SK-N-MC (cell line): ENCODE measurements around the gene ZNF804B.

Experiments used
- DNase-seq: peaks from one replicate; pipeline ENCODE4 v3.0.0-alpha.2; 2011; ENCODE audit warnings: low read depth, low spot score
- H3K27ac ChIP-seq: fragments of 200-600 bp; sonication (generic); 2 replicates; pipeline ENCODE4 v1.5.1; 2016; ENCODE audit warnings: mixed run types
- H3K36me3 ChIP-seq: fragments of 200-600 bp; sonication (generic); 2 replicates; pipeline ENCODE4 v1.6.1; 2017; ENCODE audit warnings: antibody characterized with exemption, low read length, mixed read lengths; ENCODE audit not compliant: insufficient read depth
- H3K4me3 ChIP-seq: fragments of 200-600 bp; sonication (generic); 2 replicates; pipeline ENCODE4 v1.5.1; 2016
- H3K9ac ChIP-seq: fragments of 200-600 bp; sonication (generic); 2 replicates; pipeline ENCODE4 v1.8.0; 2017; ENCODE audit warnings: mixed run types, mixed read lengths; ENCODE audit not compliant: insufficient read length
- H3K9me3 ChIP-seq: fragments of 200-600 bp; sonication (generic); 2 replicates; pipeline ENCODE4 v1.6.1; 2017; ENCODE audit warnings: low read depth, mild to moderate bottlenecking, antibody characterized with exemption, low read length, moderate library complexity, mixed read lengths
- EZH2 ChIP-seq: fragments of 200-600 bp; sonication (generic); IDR thresholded peaks from one replicate; pipeline ENCODE4 v1.6.1; 2017; ENCODE audit warnings: antibody characterized with exemption
- FOXP2 ChIP-seq: optimal IDR thresholded peaks from 2 replicates; pipeline ENCODE3; 2011; ENCODE audit warnings: mild to moderate bottlenecking, moderate library complexity; ENCODE audit not compliant: insufficient read depth; ENCODE audit errors: extremely low read length, control extremely low read depth
- POLR2AphosphoS5 ChIP-seq: IDR thresholded peaks from 2 replicates; pipeline ENCODE4 v1.6.1; 2012; ENCODE audit warnings: mild to moderate bottlenecking, low read depth, low read length, borderline replicate concordance

The ZNF804B gene

DNA sequence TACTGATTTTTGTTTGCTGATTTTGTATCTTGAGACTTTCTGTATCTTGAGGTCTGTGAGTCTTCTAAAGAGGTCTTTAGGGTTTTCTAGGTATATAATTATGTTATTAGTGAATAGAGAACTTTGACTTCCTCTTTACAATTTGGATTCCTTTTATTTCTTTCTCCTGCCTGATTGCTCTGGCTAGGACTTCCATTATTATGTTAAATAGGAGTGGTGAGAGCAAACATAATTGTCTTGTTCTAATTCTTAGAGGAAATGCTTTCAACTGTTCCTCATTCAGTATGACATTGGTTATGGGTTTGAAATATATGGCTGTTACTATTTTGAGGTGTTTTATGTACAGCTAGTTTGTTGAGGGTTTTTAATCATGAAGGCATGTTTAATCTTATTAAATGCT, 344.1 kb downstream of the ZNF804B start:
- no peaks in the 10 kb centered on the region for H3K9me3 ChIP-seq
- no peak for DNase-seq
- H3K36me3 ChIP-seq: no peaks in the 10 kb centered on the region
- no peak overlapping the region for H3K27ac ChIP-seq
- TF ChIP-seq FOXP2 (no peak), EZH2 (no peak), POLR2AphosphoS5 (no peak)
- no peak overlapping the region for H3K4me3 ChIP-seq
- no peak overlapping the region for H3K9ac ChIP-seq

GRCh38 chr7:89104748-89105685, 345.5 kb downstream of the ZNF804B start:
- no peak overlapping the region for H3K9ac ChIP-seq
- H3K36me3 ChIP-seq: no peaks in the 10 kb centered on the region
- H3K4me3 ChIP-seq: no peak overlapping the region
- H3K27ac ChIP-seq: no peak overlapping the region
- no peak for TF ChIP-seq POLR2AphosphoS5
- TF ChIP-seq EZH2: no peak
- no peak for TF ChIP-seq FOXP2
- no peaks in the 10 kb centered on the region for H3K9me3 ChIP-seq
- no peak for DNase-seq

DNA sequence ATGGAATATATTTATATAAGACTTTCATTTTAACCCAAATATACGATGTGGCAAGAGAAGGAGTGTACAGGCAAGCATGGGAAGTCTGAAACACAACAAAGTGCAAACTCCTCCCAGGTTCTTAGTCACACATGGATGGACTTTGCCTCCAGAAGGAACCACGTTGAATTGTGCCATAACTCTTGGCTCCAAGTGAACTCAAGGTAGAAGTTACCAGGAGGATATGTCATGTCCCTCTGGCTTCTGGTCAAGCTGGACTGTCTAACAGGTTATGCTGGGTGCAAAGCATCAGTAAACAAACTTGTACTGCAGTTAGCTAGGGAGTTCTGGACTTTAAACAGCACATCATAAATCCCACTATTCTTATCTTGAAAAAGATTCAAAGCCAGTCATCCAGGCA, 364.4 kb downstream of the ZNF804B start:
- no peak overlapping the region for H3K27ac ChIP-seq
- no peaks in the 10 kb centered on the region for H3K36me3 ChIP-seq
- no peak for TF ChIP-seq FOXP2
- TF ChIP-seq EZH2: no peak
- TF ChIP-seq POLR2AphosphoS5: no peak
- no peaks in the 10 kb centered on the region for H3K9me3 ChIP-seq
- no peak overlapping the region for H3K9ac ChIP-seq
- no peak for DNase-seq
- H3K4me3 ChIP-seq: no peak overlapping the region

DNA sequence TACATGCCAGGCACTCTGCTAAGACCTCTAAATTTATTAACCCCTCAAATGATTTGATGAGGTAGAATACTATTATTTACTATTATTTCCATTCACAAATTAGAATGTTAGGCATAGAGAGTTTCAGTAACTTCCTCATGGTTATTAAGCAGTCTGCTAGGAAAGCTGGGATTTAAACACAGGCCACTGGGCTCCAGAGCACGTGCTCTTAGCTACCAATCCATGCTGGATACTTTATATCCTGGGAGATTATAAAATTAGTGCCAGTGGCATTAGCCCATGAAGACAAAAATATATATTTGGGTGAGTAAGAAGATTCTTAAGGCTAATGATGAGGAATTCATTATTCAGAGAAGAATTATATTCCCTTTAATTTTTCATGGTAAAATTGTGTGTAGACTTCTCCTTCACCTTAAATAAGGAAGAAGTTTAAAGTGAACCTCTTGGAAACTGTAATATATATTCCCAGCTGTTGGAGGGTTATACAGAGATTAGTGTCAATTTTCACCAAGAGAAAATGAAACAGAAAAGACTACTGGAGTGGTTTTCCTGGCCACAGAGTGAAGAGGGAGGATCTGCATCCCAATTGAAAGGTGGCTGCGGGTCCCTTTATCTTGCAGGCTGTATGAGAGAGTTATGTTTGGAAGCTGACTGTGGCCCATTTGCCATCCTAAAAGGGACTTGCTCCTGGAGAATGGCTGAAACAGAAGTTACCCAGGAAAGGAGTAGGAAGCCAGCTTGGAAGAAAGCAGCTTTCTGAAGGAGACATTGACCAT, 370.3 kb downstream of the ZNF804B start:
- H3K4me3 ChIP-seq: no peak overlapping the region
- no peak for DNase-seq
- H3K9me3 ChIP-seq: no peaks in the 10 kb centered on the region
- no peak overlapping the region for H3K27ac ChIP-seq
- H3K36me3 ChIP-seq: no peaks in the 10 kb centered on the region
- TF ChIP-seq EZH2: no peak
- no peak for TF ChIP-seq FOXP2
- TF ChIP-seq POLR2AphosphoS5: no peak
- H3K9ac ChIP-seq: no peak overlapping the region

GRCh38 chr7:89133357-89133756, 373.9 kb downstream of the ZNF804B start:
- DNase-seq: no peak
- H3K27ac ChIP-seq: no peak overlapping the region
- no peaks in the 10 kb centered on the region for H3K9me3 ChIP-seq
- no peak overlapping the region for H3K4me3 ChIP-seq
- TF ChIP-seq EZH2: no peak
- no peak for TF ChIP-seq POLR2AphosphoS5
- no peaks in the 10 kb centered on the region for H3K36me3 ChIP-seq
- no peak overlapping the region for H3K9ac ChIP-seq

- Histone ChIP-seq H3K27ac (no peak overlapping the region), H3K36me3 (no peaks in the 10 kb centered on the region), H3K4me3 (no peak overlapping the region), H3K9me3 (no peaks in the 10 kb centered on the region), H3K9ac (no peak overlapping the region)
- no peak for DNase-seq
- TF ChIP-seq EZH2 (no peak), POLR2AphosphoS5 (no peak), FOXP2 (no peak)
Observed at GRCh38 chr7:89133819-89134218, 374.3 kb downstream of the ZNF804B start.

DNA sequence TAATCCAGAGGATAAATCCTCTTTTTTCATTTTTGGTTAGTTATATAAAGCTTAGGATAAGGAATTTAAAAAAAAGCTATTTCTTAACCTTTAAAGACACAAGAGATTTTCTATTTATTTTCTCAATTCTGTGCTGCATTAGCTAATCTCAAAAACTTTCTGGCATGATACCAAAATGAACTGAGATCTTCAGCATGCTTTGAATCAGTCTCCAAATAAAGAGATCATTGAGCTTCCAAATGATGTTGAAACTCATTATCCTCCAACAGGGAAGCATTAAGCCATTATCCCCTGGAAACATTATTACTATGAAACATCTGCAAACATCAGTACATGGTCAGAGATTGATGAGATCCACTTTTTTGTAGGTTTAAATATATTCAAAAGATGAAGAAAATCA, 386.3 kb downstream of the ZNF804B start:
- no peak for TF ChIP-seq EZH2
- TF ChIP-seq FOXP2: no peak
- no peak for TF ChIP-seq POLR2AphosphoS5
- Histone ChIP-seq H3K9me3 (no peaks in the 10 kb centered on the region), H3K27ac (no peak overlapping the region), H3K36me3 (no peaks in the 10 kb centered on the region), H3K4me3 (no peak overlapping the region), H3K9ac (no peak overlapping the region)
- DNase-seq: no peak

DNA sequence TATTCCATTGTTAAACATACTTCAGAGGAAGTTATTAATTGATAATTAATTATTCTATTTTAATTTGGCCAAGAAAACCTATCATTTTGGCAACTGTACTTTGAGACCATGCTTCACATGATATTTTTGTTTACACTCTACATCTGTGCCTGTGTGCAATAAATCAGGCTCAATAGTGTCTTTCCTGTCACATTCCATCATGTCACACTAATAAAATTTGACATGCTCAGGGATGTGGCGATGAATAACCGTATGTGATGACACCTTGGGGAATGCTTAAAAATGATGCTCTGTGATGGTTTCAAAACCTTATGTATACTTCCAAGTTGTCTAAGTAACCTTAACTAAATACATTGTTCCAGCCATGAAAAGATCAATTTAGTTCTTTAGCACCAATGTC, 400.6 kb downstream of the ZNF804B start:
- no peak overlapping the region for H3K27ac ChIP-seq
- no peaks in the 10 kb centered on the region for H3K36me3 ChIP-seq
- TF ChIP-seq EZH2: no peak
- TF ChIP-seq POLR2AphosphoS5: no peak
- no peak for TF ChIP-seq FOXP2
- no peak overlapping the region for H3K9ac ChIP-seq
- H3K9me3 ChIP-seq: no peaks in the 10 kb centered on the region
- H3K4me3 ChIP-seq: no peak overlapping the region
- no peak for DNase-seq
